Endothelial cell of umbilical vein (primary cell): Measurements from ENCODE around the gene WLS.

Experiments
- MAX ChIP-seq: IDR thresholded peaks from 2 replicates; pipeline ENCODE4 v1.6.1; 2011; ENCODE audit not compliant: insufficient read depth, insufficient read length
- POLR2A ChIP-seq: IDR thresholded peaks from 2 replicates; pipeline ENCODE4 v1.6.1; 2012; ENCODE audit warnings: low read depth, mild to moderate bottlenecking, control low read depth, low read length
- TF ChIP-seq, protein P1 (sequence below), 2 donors: IDR thresholded peaks; 1 replicate in 1 of 2; 2 replicates in 1 of 2; pipeline ENCODE4 v1.5.1; 2011; ENCODE audit warnings: low read length in 2 of 2, mild to moderate bottlenecking in 2 of 2, moderate library complexity in 2 of 2, control low read depth in 1 of 2, inconsistent platforms in 1 of 2, low read depth in 1 of 2; ENCODE audit not compliant: insufficient read depth in 1 of 2; ENCODE audit errors: extremely low read depth in 1 of 2

DNA sequence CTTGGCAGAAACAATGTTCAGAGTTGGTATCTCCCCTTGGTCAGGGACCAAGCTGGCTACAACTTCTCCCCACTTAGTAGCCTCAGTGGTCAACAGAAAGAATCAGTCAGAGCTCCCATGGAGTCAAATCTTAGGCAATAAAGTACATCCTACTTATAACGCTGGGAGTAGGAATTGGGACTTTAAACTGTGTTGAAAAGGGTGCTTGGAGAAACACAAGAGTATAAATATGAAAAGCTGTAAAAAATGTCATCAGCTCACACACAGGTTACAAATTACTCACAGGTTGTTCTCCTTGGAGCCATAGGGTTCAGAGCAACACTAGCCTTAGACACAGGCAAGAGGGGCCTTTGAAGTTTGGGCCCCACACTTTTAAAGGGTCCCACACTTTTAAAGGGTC is 67.4 kb downstream of the WLS start:
- TF ChIP-seq POLR2A = no peak
- no peak for TF ChIP-seq MAX
- TF ChIP-seq, protein P1, sequence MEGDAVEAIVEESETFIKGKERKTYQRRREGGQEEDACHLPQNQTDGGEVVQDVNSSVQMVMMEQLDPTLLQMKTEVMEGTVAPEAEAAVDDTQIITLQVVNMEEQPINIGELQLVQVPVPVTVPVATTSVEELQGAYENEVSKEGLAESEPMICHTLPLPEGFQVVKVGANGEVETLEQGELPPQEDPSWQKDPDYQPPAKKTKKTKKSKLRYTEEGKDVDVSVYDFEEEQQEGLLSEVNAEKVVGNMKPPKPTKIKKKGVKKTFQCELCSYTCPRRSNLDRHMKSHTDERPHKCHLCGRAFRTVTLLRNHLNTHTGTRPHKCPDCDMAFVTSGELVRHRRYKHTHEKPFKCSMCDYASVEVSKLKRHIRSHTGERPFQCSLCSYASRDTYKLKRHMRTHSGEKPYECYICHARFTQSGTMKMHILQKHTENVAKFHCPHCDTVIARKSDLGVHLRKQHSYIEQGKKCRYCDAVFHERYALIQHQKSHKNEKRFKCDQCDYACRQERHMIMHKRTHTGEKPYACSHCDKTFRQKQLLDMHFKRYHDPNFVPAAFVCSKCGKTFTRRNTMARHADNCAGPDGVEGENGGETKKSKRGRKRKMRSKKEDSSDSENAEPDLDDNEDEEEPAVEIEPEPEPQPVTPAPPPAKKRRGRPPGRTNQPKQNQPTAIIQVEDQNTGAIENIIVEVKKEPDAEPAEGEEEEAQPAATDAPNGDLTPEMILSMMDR (IDR thresholded peaks at IDR 0.05; ENCODE audit: extremely low read depth in 1 of 2, insufficient read depth in 1 of 2, low read depth in 1 of 2, low read length in 2 of 2) = no peak
